Thyroid gland (tissue), 4 donors: ENCODE measurements around the gene OR4N2.
"Not testable (repeated sequence)": the region's sequence is repeated elsewhere in the genome, so short reads cannot be mapped to it uniquely, and the experiment has no call there.

Source experiments
- CTCF ChIP-seq, 6 experiments: fragments of 200-600 bp in 3 of 6; fragments of 450-650 bp in 3 of 6; sonication (generic) in 3 of 6; IDR thresholded peaks; one replicate each; pipeline ENCODE4 v1.5.1; 2016 to 2019; ENCODE audit warnings: antibody characterized with exemption in 6 of 6, mild to moderate bottlenecking in 2 of 6, inconsistent platforms in 1 of 6, moderate library complexity in 1 of 6
- POLR2A ChIP-seq, 2 donors: fragments of 450-650 bp; IDR thresholded peaks; one replicate each; pipeline ENCODE4 v1.6.1; 2017; ENCODE audit warnings: antibody characterized with exemption in 2 of 2, mild to moderate bottlenecking in 2 of 2, moderate library complexity in 1 of 2

GRCh38 chr14:19821016-19821415 lies 17.4 kb downstream of the OR4N2 start:
- not testable (repeated sequence) for TF ChIP-seq CTCF, POLR2A (IDR thresholded peaks at IDR 0.05)
